Activated T-cell treated with anti-CD3 and anti-CD28 coated beads for 24 hours (primary cell): ENCODE data around the gene C1QTNF1.
"Not testable (repeated sequence)": the region's sequence is repeated elsewhere in the genome, so short reads cannot be mapped to it uniquely, and the experiment has no call there.

ENCODE experiments used
- DNase-seq: peaks from one replicate; pipeline ENCODE4 v3.0.0-alpha.2; 2020; ENCODE audit warnings: low read depth

Gene C1QTNF1

GRCh38 chr17:79023180-79023705 lies 726 bp upstream of the C1QTNF1 start:
- DNase-seq: no peak

- DNase-seq: no peak
These were observed 1.1 kb downstream of the C1QTNF1 start for GRCh38 chr17:79024901-79025737.

- DNase-seq: no peak
These were observed 2.7 kb downstream of the C1QTNF1 start for GRCh38 chr17:79026376-79027273.

GRCh38 chr17:79027274-79027924 lies 3.4 kb downstream of the C1QTNF1 start:
- DNase-seq: no peak

GRCh38 chr17:79027925-79028491 lies 4.0 kb downstream of the C1QTNF1 start:
- no peak for DNase-seq

- DNase-seq: no peak
These were observed 4.7 kb downstream of the C1QTNF1 start for GRCh38 chr17:79028496-79029326.

- no peak for DNase-seq
These were observed 5.5 kb downstream of the C1QTNF1 start for GRCh38 chr17:79029327-79030009.

- not testable (repeated sequence) for DNase-seq
These were observed 6.7 kb downstream of the C1QTNF1 start for GRCh38 chr17:79030636-79031035.

- no peak for DNase-seq
These were observed 8.3 kb downstream of the C1QTNF1 start for GRCh38 chr17:79031996-79032875.

GRCh38 chr17:79033046-79033616 lies 9.2 kb downstream of the C1QTNF1 start:
- no peak for DNase-seq

GRCh38 chr17:79033741-79034501 lies 10.0 kb downstream of the C1QTNF1 start:
- DNase-seq: no peak

GRCh38 chr17:79034931-79035485 lies 11.0 kb downstream of the C1QTNF1 start:
- no peak for DNase-seq

- no peak for DNase-seq
These were observed 11.7 kb downstream of the C1QTNF1 start for GRCh38 chr17:79035686-79036085.

GRCh38 chr17:79036181-79036580 lies 12.2 kb downstream of the C1QTNF1 start:
- no peak for DNase-seq

- DNase-seq: no peak
These were observed 12.6 kb downstream of the C1QTNF1 start for GRCh38 chr17:79036596-79036995.

GRCh38 chr17:79038545-79039135 lies 14.7 kb downstream of the C1QTNF1 start:
- DNase-seq: no peak

GRCh38 chr17:79039171-79039570 lies 15.2 kb downstream of the C1QTNF1 start:
- no peak for DNase-seq
